Measurements from ENCODE around the gene STARD3NL.

Gene STARD3NL

GRCh38 chr7:38178004-38178694 is at the start of gene STARD3NL:
STARD3NL (plus strand) TSS chr7:38178245; CDS start chr7:38207505, 29,260 bp downstream.
- TF ChIP-seq CTCF (conservative IDR thresholded peaks at IDR 0.05; ENCODE audit: low read length): no peak; the same call in 1 of the 2 replicates
- DNase-seq (ENCODE audit: low read depth): peak; percentile 100
- peak within 1 kb of the TSS; percentile 83 for H3K4me3 ChIP-seq (ENCODE audit: low read length)

GRCh38 chr7:38129162-38129561 is 48.9 kb upstream of the STARD3NL start:
- no peak for TF ChIP-seq CTCF (conservative IDR thresholded peaks at IDR 0.05; ENCODE audit: low read length)
- DNase-seq (ENCODE audit: low read depth): no peak
- no peak overlapping the region for H3K4me3 ChIP-seq (ENCODE audit: low read length)

DNA sequence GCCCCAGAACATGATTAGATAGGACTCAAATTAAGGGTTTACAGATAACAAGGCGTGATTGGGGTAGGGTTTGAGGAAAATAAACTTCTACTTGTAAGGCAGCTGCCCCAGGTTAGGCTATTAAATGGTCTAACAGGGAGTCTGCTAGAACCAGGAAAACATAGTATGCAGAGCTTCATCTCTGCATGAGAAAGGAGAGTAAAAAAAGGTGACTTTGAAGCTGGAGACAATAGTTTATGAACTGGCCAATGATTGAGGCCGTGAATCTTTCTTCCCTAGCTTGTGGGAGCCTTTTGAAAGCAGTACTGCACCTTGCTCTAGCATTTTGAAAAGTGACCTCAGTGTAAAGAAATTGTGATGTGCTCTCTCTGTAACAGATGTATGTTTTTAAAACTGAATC is 48.5 kb upstream of the STARD3NL start:
- no peak for TF ChIP-seq CTCF (conservative IDR thresholded peaks at IDR 0.05; ENCODE audit: low read length)
- no peak for DNase-seq (ENCODE audit: low read depth)
- no peak overlapping the region for H3K4me3 ChIP-seq (ENCODE audit: low read length)

DNA sequence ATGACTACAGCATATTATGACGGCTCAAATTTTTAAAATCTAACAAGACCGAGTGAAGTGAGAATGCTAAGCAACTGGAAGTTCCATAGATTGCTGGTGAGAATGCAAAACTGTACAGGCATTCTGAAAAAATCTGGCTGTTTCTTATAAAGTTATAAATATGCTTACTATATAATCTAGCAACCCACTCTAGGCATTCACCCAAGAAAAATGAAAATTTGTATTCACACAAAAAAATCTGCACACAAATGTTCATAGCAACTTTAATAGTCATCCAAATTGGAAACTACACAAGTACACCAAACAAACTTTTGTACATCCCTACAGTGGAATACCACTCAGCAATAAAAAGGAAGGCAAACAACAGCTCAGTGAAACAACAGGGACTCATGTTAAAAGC is 39.9 kb upstream of the STARD3NL start:
- DNase-seq (ENCODE audit: low read depth): no peak
- TF ChIP-seq CTCF (conservative IDR thresholded peaks at IDR 0.05; ENCODE audit: low read length): no peak
- no peak overlapping the region for H3K4me3 ChIP-seq (ENCODE audit: low read length)

DNA sequence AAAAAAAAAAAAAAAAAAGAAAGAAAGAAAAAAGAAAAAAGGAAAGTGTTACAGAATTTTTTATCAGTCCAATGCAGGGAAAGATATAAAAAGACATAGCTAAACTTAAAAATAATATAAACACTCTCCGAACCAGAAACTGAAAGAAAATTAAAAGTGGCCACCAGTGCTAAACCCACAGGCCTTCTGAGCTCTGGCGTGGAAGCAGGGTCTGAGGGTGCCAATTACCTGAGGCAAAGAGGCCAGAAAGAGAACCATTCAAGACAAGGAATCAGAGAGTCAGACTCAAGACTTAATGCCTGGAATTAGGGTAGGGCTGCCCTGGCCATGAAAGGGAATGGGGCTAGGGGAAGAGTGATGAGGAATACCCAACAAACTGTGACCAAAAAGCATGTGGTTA is 36.9 kb upstream of the STARD3NL start:
- TF ChIP-seq CTCF (conservative IDR thresholded peaks at IDR 0.05; ENCODE audit: low read length): no peak
- no peak for DNase-seq (ENCODE audit: low read depth)
- no peak overlapping the region for H3K4me3 ChIP-seq (ENCODE audit: low read length)

DNA sequence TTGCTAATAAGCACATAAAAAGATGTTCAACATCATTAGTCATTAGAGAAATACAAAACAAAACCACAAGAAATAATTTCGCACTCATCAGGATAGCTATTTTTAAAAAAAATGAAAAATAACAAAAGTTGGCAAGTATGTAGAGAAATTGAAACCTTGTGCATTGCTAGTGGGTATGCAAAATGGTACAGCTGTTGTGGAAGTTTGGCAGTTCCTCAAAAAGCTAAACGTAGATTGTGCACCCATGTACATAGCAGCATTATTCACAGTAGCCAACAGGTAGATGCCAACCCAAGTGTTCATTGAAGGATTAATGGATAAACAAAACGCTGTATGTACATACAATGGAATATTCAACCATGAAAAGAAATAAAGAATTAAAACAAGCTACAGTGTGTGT is 35.3 kb upstream of the STARD3NL start:
- TF ChIP-seq CTCF (conservative IDR thresholded peaks at IDR 0.05; ENCODE audit: low read length): no peak
- H3K4me3 ChIP-seq (ENCODE audit: low read length): no peak overlapping the region
- DNase-seq (ENCODE audit: low read depth): no peak

DNA sequence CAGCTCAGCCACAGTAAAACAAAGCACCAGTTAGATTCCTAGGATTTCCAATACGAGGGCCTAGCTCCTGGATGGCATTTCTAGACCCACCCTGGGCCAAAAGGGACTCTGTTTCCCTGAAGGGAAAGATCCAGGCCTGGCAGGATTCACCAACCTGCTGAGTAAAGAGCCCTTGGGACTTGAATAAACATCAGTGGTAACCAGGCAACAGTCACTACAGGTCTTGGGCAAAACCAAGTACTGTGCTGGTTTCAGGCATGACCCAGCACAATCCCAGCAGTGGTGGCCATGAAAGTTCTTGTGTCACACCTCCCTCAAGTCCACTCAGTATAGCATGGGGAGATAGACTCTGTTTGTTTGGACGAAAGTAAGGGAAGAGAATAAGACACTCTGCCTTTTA is 31.0 kb upstream of the STARD3NL start:
- DNase-seq (ENCODE audit: low read depth): no peak
- no peak overlapping the region for H3K4me3 ChIP-seq (ENCODE audit: low read length)
- no peak for TF ChIP-seq CTCF (conservative IDR thresholded peaks at IDR 0.05; ENCODE audit: low read length)

All from AG10803 (cell line).